ENCODE measurements around the gene ROR2.

The ROR2 gene

GRCh38 chr9:91886414-91887076 lies 63.5 kb downstream of the ROR2 start:
- TF ChIP-seq, protein P1, sequence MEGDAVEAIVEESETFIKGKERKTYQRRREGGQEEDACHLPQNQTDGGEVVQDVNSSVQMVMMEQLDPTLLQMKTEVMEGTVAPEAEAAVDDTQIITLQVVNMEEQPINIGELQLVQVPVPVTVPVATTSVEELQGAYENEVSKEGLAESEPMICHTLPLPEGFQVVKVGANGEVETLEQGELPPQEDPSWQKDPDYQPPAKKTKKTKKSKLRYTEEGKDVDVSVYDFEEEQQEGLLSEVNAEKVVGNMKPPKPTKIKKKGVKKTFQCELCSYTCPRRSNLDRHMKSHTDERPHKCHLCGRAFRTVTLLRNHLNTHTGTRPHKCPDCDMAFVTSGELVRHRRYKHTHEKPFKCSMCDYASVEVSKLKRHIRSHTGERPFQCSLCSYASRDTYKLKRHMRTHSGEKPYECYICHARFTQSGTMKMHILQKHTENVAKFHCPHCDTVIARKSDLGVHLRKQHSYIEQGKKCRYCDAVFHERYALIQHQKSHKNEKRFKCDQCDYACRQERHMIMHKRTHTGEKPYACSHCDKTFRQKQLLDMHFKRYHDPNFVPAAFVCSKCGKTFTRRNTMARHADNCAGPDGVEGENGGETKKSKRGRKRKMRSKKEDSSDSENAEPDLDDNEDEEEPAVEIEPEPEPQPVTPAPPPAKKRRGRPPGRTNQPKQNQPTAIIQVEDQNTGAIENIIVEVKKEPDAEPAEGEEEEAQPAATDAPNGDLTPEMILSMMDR (IDR thresholded peaks at IDR 0.05; ENCODE audit: borderline replicate concordance, insufficient read depth, low read depth, low read length): no peak
- no peak overlapping the region for H3K4me3 ChIP-seq (ENCODE audit: low read depth, low read length)

DNA sequence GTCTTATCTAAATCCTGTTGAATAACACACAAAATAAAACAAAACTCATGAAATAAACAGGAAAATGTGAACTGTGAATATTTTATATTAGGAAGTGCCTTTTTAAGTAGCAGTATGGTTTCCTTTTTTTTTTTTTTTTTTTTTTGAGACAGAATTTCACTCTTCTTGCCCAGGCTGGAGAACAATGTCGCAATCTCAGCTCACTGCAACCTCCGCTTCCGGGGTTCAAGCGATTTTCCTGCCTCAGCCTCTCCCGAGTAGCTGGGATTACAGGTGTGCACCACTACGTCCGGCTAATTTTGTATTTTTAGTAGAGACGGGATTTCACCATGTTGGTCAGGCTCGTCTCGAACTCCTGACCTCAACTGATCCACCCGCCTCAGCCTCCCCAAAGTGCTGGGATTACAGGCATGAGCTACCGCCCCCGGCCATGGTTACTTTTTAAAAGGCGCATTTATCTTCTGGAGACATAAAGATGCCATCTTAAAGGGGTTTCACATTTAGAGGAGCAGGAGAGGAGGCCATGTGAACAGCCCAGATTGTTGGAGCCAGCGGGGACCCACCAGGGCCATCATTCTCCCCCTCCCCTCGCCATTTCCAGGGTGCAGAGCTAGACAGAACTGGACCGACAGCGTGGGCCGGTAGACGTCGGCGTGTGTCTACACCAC lies 64.1 kb downstream of the ROR2 start:
- TF ChIP-seq, protein P1 (IDR thresholded peaks at IDR 0.05; ENCODE audit: borderline replicate concordance, insufficient read depth, low read depth, low read length): no peak
- H3K4me3 ChIP-seq (ENCODE audit: low read depth, low read length): no peak overlapping the region

DNA sequence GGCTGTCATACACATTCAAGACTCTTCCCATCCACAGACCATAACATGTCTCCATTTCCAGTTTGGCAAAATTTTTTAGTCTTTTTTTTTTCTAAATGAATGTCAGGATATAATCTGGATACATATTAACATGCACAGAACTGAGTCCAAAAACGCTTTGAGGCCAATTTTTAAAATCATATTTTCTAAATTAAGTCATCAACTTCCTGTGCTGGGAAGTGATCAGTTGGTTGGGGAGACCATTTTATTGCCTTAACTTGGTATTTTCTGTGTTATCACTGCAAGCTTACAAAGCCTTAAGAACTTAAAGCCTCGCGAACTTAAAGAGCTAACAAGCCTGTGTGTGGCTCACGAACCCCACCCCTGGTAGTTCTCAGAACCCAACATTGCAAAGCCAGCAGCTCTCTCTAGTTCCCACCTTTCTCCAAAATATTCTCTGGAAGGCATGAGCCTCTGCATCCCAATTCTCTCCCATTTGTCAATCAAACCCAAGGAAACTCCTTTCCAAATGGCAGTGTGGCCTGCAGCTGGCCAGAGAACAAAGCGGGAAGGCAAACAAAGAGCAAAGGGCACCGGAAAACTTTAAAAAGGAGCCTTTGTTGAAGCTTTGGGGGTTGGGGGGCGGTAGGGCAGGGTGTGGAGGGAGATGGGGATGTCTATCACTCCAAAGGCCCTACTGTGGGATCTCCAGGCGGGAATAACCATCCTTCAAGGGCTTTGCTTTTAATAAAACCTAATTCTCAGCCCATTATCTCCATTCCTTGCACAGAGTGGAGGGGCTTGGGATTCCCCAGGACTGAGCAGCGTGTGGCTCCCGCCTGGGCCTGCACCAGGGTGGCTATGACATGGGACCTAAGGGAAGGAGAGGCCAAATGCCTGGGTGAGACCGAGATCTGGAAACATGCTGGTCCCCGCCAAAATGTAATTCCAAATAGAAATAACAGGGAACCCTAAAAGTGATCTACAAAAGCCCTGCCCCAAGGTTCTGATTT lies 65.0 kb downstream of the ROR2 start:
- no peak overlapping the region for H3K4me3 ChIP-seq (ENCODE audit: low read depth, low read length)
- TF ChIP-seq, protein P1 (IDR thresholded peaks at IDR 0.05; ENCODE audit: borderline replicate concordance, insufficient read depth, low read depth, low read length): no peak

GRCh38 chr9:91884153-91884552 lies 65.9 kb downstream of the ROR2 start:
- H3K4me3 ChIP-seq (ENCODE audit: low read depth, low read length): no peak overlapping the region
- TF ChIP-seq, protein P1 (IDR thresholded peaks at IDR 0.05; ENCODE audit: borderline replicate concordance, insufficient read depth, low read depth, low read length): no peak

GRCh38 chr9:91883503-91883902 lies 66.5 kb downstream of the ROR2 start:
- no peak overlapping the region for H3K4me3 ChIP-seq (ENCODE audit: low read depth, low read length)
- TF ChIP-seq, protein P1 (IDR thresholded peaks at IDR 0.05; ENCODE audit: borderline replicate concordance, insufficient read depth, low read depth, low read length): no peak

DNA sequence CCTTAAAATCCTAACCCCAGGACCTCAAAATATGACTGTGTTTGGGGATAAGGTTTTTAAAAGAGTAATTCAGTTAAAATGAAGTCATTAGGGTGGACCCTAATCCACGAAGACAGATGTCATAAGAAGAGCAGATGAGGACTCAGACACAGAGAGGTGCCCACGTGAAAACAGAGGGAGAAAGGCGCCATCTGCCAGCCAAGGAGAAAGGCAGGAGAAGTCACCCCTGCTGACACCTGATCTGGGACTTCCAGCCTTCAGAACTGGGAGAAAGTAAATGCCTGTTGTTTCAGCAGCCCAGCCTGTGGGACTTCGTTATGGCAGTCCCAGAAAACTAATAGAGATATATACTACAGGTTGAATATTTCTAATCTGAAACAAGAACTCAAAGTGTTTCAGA lies 67.4 kb downstream of the ROR2 start:
- TF ChIP-seq, protein P1 (IDR thresholded peaks at IDR 0.05; ENCODE audit: borderline replicate concordance, insufficient read depth, low read depth, low read length): peak; percentile 13; the same call in 1 of the 2 replicates
- no peak overlapping the region for H3K4me3 ChIP-seq (ENCODE audit: low read depth, low read length)

Data from GM12875 (cell line).